Astrocyte (in vitro differentiated cells and primary cell): Measurements from ENCODE around the gene SLC17A2. TPM values are rescaled to one million over a fixed set of nuclear protein-coding genes. Genes with fewer than 3 reads are reported as not detected.

Experiments used
- DNase-seq: peaks from one replicate; pipeline ENCODE4 v3.0.0-alpha.2; 2010; ENCODE audit warnings: low read depth
- FAIRE-seq: peaks from 2 replicates; lab custom pipeline; 2011; peaks lifted over from hg19 to GRCh38; lab: Jason Lieb, UNC
- H2AFZ ChIP-seq: 2 replicates; pipeline ENCODE4 v1.6.0; 2012; ENCODE audit warnings: low read depth, low read length, inconsistent platforms
- H3K27ac ChIP-seq: 2 replicates; pipeline ENCODE4 v1.5.1; 2011; ENCODE audit warnings: low read depth, low read length, inconsistent platforms
- H3K27me3 ChIP-seq: 2 replicates; pipeline ENCODE4 v1.6.0; 2011; ENCODE audit warnings: low read length, inconsistent platforms; ENCODE audit not compliant: insufficient read depth
- H3K36me3 ChIP-seq: 2 replicates; pipeline ENCODE4 v1.5.1; 2011; ENCODE audit warnings: low read length, inconsistent platforms; ENCODE audit not compliant: insufficient read depth
- H3K4me1 ChIP-seq: 2 replicates; pipeline ENCODE4 v1.5.1; 2011; ENCODE audit warnings: low read length, inconsistent platforms; ENCODE audit not compliant: insufficient read depth
- H3K4me2 ChIP-seq: 2 replicates; pipeline ENCODE4 v1.6.0; 2012; ENCODE audit warnings: low read length, inconsistent platforms
- H3K4me3 ChIP-seq: 2 replicates; pipeline ENCODE4 v1.5.1; 2011; ENCODE audit warnings: low read depth, mild to moderate bottlenecking, low read length, inconsistent platforms; ENCODE audit not compliant: insufficient read depth
- H3K79me2 ChIP-seq: 2 replicates; pipeline ENCODE4 v1.6.0; 2012; ENCODE audit warnings: mild to moderate bottlenecking, low read length, inconsistent platforms; ENCODE audit not compliant: insufficient read depth
- H3K9ac ChIP-seq: 2 replicates; pipeline ENCODE4 v1.6.0; 2012; ENCODE audit warnings: mild to moderate bottlenecking, low read length, inconsistent platforms
- H3K9me3 ChIP-seq: 2 replicates; pipeline ENCODE4 v1.5.1; 2012; ENCODE audit warnings: low read depth, mild to moderate bottlenecking, low read length, inconsistent platforms; ENCODE audit not compliant: insufficient read depth
- H4K20me1 ChIP-seq: 2 replicates; pipeline ENCODE4 v1.6.0; 2012; ENCODE audit warnings: low read length, inconsistent platforms; ENCODE audit not compliant: insufficient read depth
- H3K27ac Mint-ChIP-seq: one replicate; pipeline ENCODE4 v1.8.0; 2021; ENCODE audit warnings: mild to moderate bottlenecking, mixed read lengths; ENCODE audit not compliant: unreplicated experiment
- H3K27me3 Mint-ChIP-seq: one replicate; pipeline ENCODE4 v1.8.0; 2021; ENCODE audit warnings: low read depth, mixed read lengths; ENCODE audit not compliant: unreplicated experiment
- H3K36me3 Mint-ChIP-seq: one replicate; pipeline ENCODE4 v1.8.0; 2021; ENCODE audit warnings: low read depth, mixed read lengths; ENCODE audit not compliant: unreplicated experiment
- H3K4me1 Mint-ChIP-seq: one replicate; pipeline ENCODE4 v1.8.0; 2021; ENCODE audit warnings: low read depth, mixed read lengths; ENCODE audit not compliant: unreplicated experiment
- H3K4me3 Mint-ChIP-seq: one replicate; pipeline ENCODE4 v1.8.0; 2021; ENCODE audit warnings: mild to moderate bottlenecking, moderate library complexity, mixed read lengths; ENCODE audit not compliant: unreplicated experiment
- H3K9me3 Mint-ChIP-seq: one replicate; pipeline ENCODE4 v1.8.0; 2021; ENCODE audit warnings: mild to moderate bottlenecking, mixed read lengths; ENCODE audit not compliant: unreplicated experiment
- CTCF ChIP-seq: IDR thresholded peaks from 2 replicates; pipeline ENCODE4 v1.5.1; 2011; ENCODE audit warnings: low read depth, mild to moderate bottlenecking, inconsistent platforms, low read length, moderate library complexity; ENCODE audit not compliant: insufficient read depth
- EZH2 ChIP-seq: IDR thresholded peaks from 2 replicates; pipeline ENCODE4 v1.6.1; 2012; ENCODE audit warnings: mild to moderate bottlenecking, low read length, inconsistent platforms; ENCODE audit not compliant: insufficient read depth
- total RNA-seq: library from RNA; stranded (reverse); gene quantifications from 2 replicates; pipeline ENCODE4 v1.2.1, GENCODE V29; 2021

Gene SLC17A2
- total RNA-seq, 1 donor from 2014 or later: not detected

GRCh38 chr6:25896252-25896651, 34.2 kb downstream of the SLC17A2 start:
- H3K4me1 Mint-ChIP-seq: peaks cover 16% of the 10 kb centered on the region
- Histone ChIP-seq H3K79me2 (no peaks in the 10 kb centered on the region), H3K36me3 (no peaks in the 10 kb centered on the region), H3K4me1 (no peaks in the 10 kb centered on the region), H3K27ac (no peak overlapping the region), H3K4me3 (no peak overlapping the region), H3K27me3 (no peaks in the 10 kb centered on the region), H3K9ac (no peak overlapping the region), H2AFZ (no peak overlapping the region), H3K4me2 (no peak overlapping the region), H3K9me3 (no peaks in the 10 kb centered on the region), H4K20me1 (no peaks in the 10 kb centered on the region)
- no peak overlapping the region for H3K27ac Mint-ChIP-seq
- DNase-seq (no peak), FAIRE-seq (no peak)
- H3K4me3 Mint-ChIP-seq: no peak overlapping the region
- H3K9me3 Mint-ChIP-seq: no peaks in the 10 kb centered on the region
- H3K36me3 Mint-ChIP-seq: no peaks in the 10 kb centered on the region
- H3K27me3 Mint-ChIP-seq: no peaks in the 10 kb centered on the region
- TF ChIP-seq EZH2 (no peak), CTCF (no peak)

DNA sequence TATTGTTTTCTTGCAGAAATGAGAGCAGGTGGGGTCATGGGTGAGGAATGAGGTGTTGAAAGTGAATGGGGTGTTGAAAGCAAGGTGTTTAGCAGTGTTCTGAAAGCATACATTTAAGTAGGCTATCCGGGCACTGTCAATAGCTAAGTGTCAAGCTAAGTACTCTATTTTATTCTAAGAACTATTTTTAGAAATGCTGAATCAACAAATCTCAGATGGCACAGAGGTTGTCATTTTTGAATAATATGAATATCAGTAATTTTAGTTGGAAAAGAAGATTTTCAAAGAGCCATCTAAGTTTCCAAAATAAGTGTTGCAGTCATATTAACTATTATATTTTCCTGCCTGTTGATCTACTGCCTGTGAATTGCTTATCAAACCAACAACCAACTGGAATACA, 34.7 kb downstream of the SLC17A2 start:
- Histone ChIP-seq H3K9me3 (no peaks in the 10 kb centered on the region), H3K36me3 (no peaks in the 10 kb centered on the region), H4K20me1 (no peaks in the 10 kb centered on the region), H3K4me3 (no peak overlapping the region), H3K4me1 (no peaks in the 10 kb centered on the region), H3K27me3 (no peaks in the 10 kb centered on the region), H2AFZ (no peak overlapping the region), H3K27ac (no peak overlapping the region), H3K79me2 (no peaks in the 10 kb centered on the region), H3K9ac (no peak overlapping the region), H3K4me2 (no peak overlapping the region)
- Mint-ChIP-seq H3K9me3 (no peaks in the 10 kb centered on the region), H3K36me3 (no peaks in the 10 kb centered on the region), H3K27me3 (no peaks in the 10 kb centered on the region), H3K27ac (no peak overlapping the region), H3K4me1 (peaks cover 16% of the 10 kb centered on the region), H3K4me3 (no peak overlapping the region)
- FAIRE-seq (no peak), DNase-seq (no peak)
- TF ChIP-seq CTCF (no peak), EZH2 (no peak)

- Histone ChIP-seq H3K79me2 (no peaks in the 10 kb centered on the region), H3K4me2 (no peak overlapping the region), H3K27me3 (no peaks in the 10 kb centered on the region), H3K9ac (no peak overlapping the region), H4K20me1 (no peaks in the 10 kb centered on the region), H2AFZ (no peak overlapping the region), H3K9me3 (no peaks in the 10 kb centered on the region), H3K36me3 (no peaks in the 10 kb centered on the region), H3K4me1 (no peaks in the 10 kb centered on the region), H3K4me3 (no peak overlapping the region), H3K27ac (no peak overlapping the region)
- H3K36me3 Mint-ChIP-seq: no peaks in the 10 kb centered on the region
- no peak overlapping the region for H3K4me3 Mint-ChIP-seq
- H3K27me3 Mint-ChIP-seq: no peaks in the 10 kb centered on the region
- FAIRE-seq: no peak
- H3K4me1 Mint-ChIP-seq: peaks cover under 1% of the 10 kb centered on the region
- no peak overlapping the region for H3K27ac Mint-ChIP-seq
- no peaks in the 10 kb centered on the region for H3K9me3 Mint-ChIP-seq
- DNase-seq: no peak
- TF ChIP-seq EZH2 (no peak), CTCF (no peak)
Measured at GRCh38 chr6:25893778-25894177, 36.7 kb downstream of the SLC17A2 start.
